Thyroid gland (tissue), 4 donors: ENCODE measurements around the gene RAP1GAP2. TPM values are rescaled to one million over a fixed set of nuclear protein-coding genes. Genes with fewer than 3 reads are reported as not detected.

Source experiments
- DNase-seq, 2 donors: peaks; one replicate each; pipeline ENCODE4 v3.0.0-alpha.2; 2019
- H3K27ac ChIP-seq, 3 donors: fragments of 200-600 bp; sonication (generic); 1 replicate in 2 of 3; 2 replicates in 1 of 3; pipeline ENCODE4 v1.5.1; 2016 to 2019; ENCODE audit warnings: mild to moderate bottlenecking in 1 of 3, moderate library complexity in 1 of 3
- H3K27me3 ChIP-seq: fragments of 200-600 bp; sonication (generic); one replicate; pipeline ENCODE4 v1.5.1; 2019
- H3K36me3 ChIP-seq, 2 donors: fragments of 200-600 bp; sonication (generic); one replicate each; pipeline ENCODE4 v1.5.1; 2016 to 2019
- H3K4me1 ChIP-seq, 2 donors: fragments of 200-600 bp; sonication (generic); one replicate each; pipeline ENCODE4 v1.5.1; 2017 to 2019
- H3K4me3 ChIP-seq, 3 donors: fragments of 200-600 bp; sonication (generic); replicated peaks in 1 of 3; 1 replicate in 2 of 3; 2 replicates in 1 of 3; pipeline ENCODE4 v1.5.1; 2016; ENCODE audit warnings: mild to moderate bottlenecking in 1 of 3
- H3K9me3 ChIP-seq: fragments of 200-600 bp; sonication (generic); one replicate; pipeline ENCODE4 v1.5.1; 2017
- POLR2A ChIP-seq, 2 donors: fragments of 450-650 bp; IDR thresholded peaks; one replicate each; pipeline ENCODE4 v1.6.1; 2017; ENCODE audit warnings: antibody characterized with exemption in 2 of 2, mild to moderate bottlenecking in 2 of 2, moderate library complexity in 1 of 2
- WGBS, 2 donors: methylation state at CpG; one replicate each; pipeline ENCODE4 v1.1.5; 2017; 5-methylcytosine and 5-hydroxymethylcytosine counted together
- intact Hi-C: fragments of 100-400 bp; cut with DNase I; formaldehyde crosslinking; loops from one replicate; pipeline ENCODE4 v1.15.1; 2023
- total RNA-seq, 4 donors: library from RNA; depleted of rRNA; stranded (reverse); fragments of >200 nt; gene quantifications; one replicate each; pipeline ENCODE4 v1.2.3, GENCODE V29; 2016
- TF ChIP-seq, protein P1 (sequence below), 6 experiments: fragments of 200-600 bp in 3 of 6; fragments of 450-650 bp in 3 of 6; sonication (generic) in 3 of 6; IDR thresholded peaks; one replicate each; pipeline ENCODE4 v1.5.1; 2016 to 2019; ENCODE audit warnings: antibody characterized with exemption in 6 of 6, mild to moderate bottlenecking in 2 of 6, inconsistent platforms in 1 of 6, moderate library complexity in 1 of 6

The RAP1GAP2 gene
- total RNA-seq, 4 donors from 2014 or later, result 5.9 to 8.4 (median 6.8) TPM

DNA sequence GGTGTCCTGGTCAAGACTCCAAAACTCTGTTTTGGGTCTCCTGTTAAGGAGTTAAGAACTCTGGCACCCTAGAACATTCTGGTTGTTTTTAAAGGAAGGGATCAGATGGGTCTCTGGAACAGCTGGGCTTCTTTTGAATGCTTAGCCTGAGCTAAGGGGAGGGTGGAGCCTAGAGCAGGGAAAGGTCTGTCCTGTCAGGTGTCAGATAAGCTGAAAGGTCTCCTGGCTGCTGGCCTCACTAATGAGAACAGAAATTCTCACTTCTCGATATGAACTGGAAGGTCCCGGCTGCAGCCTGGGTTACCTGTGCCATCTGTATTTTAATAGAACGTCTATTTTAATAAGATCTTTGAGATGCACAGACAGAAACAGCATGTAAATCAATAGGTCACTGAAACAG, 69.0 kb downstream of the RAP1GAP2 start:
- no peak for DNase-seq
- 77 to 85% methylated on average over 3 of the region's 3 CpGs for WGBS, 2 donors
- Histone ChIP-seq H3K27me3 (no peaks in the 10 kb centered on the region), H3K9me3 (no peaks in the 10 kb centered on the region), H3K4me1 (no peaks in the 10 kb centered on the region), H3K4me3 (no peak overlapping the region), H3K27ac (no peak overlapping the region), H3K36me3 (no peaks in the 10 kb centered on the region)
- intact Hi-C loops, result no loop called here
- TF ChIP-seq, protein P1, sequence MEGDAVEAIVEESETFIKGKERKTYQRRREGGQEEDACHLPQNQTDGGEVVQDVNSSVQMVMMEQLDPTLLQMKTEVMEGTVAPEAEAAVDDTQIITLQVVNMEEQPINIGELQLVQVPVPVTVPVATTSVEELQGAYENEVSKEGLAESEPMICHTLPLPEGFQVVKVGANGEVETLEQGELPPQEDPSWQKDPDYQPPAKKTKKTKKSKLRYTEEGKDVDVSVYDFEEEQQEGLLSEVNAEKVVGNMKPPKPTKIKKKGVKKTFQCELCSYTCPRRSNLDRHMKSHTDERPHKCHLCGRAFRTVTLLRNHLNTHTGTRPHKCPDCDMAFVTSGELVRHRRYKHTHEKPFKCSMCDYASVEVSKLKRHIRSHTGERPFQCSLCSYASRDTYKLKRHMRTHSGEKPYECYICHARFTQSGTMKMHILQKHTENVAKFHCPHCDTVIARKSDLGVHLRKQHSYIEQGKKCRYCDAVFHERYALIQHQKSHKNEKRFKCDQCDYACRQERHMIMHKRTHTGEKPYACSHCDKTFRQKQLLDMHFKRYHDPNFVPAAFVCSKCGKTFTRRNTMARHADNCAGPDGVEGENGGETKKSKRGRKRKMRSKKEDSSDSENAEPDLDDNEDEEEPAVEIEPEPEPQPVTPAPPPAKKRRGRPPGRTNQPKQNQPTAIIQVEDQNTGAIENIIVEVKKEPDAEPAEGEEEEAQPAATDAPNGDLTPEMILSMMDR (IDR thresholded peaks at IDR 0.05), result no peak
- no peak for TF ChIP-seq POLR2A (IDR thresholded peaks at IDR 0.05)

DNA sequence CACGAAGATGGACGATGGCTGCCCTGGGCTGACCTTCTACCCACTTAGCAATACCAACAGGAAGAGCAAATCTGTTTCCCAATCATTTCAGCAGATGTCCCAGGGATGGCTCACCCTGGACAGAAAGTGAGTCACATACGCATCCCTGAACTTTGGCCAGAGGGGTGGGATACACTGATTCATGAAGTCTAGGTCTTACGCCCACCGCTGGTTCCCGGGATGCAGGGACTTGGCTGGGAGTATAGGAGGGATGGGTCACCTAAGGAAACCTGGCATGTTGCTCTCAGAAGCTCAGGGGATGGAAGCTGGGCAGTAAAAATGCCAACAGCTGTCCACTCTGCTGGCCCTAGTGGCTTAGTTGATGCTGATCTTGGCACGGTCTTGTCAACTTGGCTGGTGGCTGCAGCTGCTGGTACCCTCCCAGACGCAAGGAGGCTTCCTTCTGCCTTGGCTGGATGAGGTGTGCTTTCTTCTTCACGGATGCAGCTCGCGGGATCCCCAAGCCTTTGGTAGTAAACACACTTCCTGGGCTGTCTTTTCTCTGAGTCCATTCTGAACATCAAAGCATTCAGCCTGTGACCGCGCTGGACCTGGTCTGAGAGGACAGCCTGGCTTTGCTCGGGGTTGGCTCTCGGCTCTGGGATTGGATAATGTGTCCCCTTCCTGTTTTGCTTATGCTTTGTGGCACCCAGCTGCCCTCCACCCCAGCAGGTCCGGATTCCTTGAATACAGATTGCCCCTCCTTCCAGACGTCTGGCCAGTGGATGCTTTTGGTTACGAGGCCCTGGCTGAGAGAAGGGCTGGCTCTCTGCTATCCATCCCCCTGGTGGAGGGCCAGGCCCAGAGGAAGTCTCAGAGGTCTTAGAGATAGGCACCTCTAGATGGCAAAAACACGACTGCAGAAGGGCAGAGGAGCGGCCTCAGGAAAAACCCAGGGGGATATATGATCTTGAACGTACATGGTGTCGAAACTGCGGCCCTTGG, 71.5 kb downstream of the RAP1GAP2 start:
- no peaks in the 10 kb centered on the region for H3K27me3 ChIP-seq
- H3K4me3 ChIP-seq, result no peak overlapping the region
- H3K27ac ChIP-seq, result no peak overlapping the region
- no peak for TF ChIP-seq POLR2A (IDR thresholded peaks at IDR 0.05)
- TF ChIP-seq, protein P1 (IDR thresholded peaks at IDR 0.05), result no peak
- WGBS, 2 donors, result 79 to 86% methylated on average over 17 to 23 of the region's 23 CpGs
- H3K4me1 ChIP-seq, result no peaks in the 10 kb centered on the region
- DNase-seq, result no peak
- intact Hi-C loops, result no loop called here
- no peaks in the 10 kb centered on the region for H3K36me3 ChIP-seq
- H3K9me3 ChIP-seq, result no peaks in the 10 kb centered on the region

DNA sequence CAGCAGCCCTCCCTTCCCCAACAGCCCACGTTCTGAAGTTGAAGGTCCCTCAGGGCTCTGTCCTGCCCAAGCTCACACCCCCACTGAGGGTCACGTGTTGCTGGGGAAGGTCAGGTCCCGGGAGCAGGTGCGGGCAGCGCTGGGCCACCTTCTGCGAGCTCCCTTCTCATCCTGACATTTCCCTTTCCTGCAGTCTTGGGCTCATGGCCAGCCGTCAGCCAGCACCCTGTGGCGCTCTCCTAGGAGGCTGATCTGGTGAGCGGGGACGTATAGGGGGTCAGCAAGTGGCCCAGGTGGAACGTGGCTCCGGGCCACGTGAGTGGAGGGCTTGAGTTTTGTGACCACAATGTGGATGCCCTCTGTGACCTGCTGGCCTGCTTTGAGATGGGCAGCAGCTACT, 73.4 kb downstream of the RAP1GAP2 start:
- H3K27ac ChIP-seq, result no peak overlapping the region
- no peak for TF ChIP-seq POLR2A (IDR thresholded peaks at IDR 0.05)
- TF ChIP-seq, protein P1 (IDR thresholded peaks at IDR 0.05), result no peak
- H3K9me3 ChIP-seq, result no peaks in the 10 kb centered on the region
- H3K27me3 ChIP-seq, result no peaks in the 10 kb centered on the region
- DNase-seq, result no peak
- intact Hi-C loops, result no loop called here
- H3K4me1 ChIP-seq, result peaks cover 0 to 7% of the 10 kb centered on the region in 2 donors
- 77 to 80% methylated on average over 4 to 13 of the region's 13 CpGs for WGBS, 2 donors
- no peak overlapping the region for H3K4me3 ChIP-seq
- H3K36me3 ChIP-seq, result no peaks in the 10 kb centered on the region

DNA sequence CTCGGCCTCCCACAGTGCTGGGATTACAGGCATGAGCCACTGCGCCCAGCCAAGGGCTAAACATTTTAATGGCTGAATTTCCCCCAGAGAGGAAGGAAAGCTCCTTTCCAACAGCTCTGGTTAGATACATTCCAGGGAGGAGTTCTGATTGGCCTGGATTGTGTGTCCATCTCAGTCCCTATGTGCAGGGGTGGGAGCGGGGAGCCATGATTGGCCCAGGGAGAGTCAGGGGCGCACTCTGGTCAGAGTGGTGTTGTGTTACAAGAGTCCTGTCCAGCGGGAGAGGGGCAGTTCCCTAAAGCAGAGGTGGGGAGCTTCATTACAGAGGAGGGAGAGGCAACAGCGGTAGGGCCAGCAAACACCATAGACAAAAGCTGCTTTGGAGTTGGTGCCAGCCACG, 75.0 kb downstream of the RAP1GAP2 start:
- Histone ChIP-seq H3K27ac (no peak overlapping the region), H3K4me1 (peaks cover 0 to 7% of the 10 kb centered on the region in 2 donors), H3K4me3 (no peak overlapping the region), H3K9me3 (no peaks in the 10 kb centered on the region), H3K36me3 (no peaks in the 10 kb centered on the region), H3K27me3 (no peaks in the 10 kb centered on the region)
- TF ChIP-seq, protein P1 (IDR thresholded peaks at IDR 0.05), result no peak
- no peak for TF ChIP-seq POLR2A (IDR thresholded peaks at IDR 0.05)
- WGBS, 2 donors, result 62 to 75% methylated on average over 7 of the region's 7 CpGs
- DNase-seq, result no peak
- intact Hi-C loops, result no loop called here

DNA sequence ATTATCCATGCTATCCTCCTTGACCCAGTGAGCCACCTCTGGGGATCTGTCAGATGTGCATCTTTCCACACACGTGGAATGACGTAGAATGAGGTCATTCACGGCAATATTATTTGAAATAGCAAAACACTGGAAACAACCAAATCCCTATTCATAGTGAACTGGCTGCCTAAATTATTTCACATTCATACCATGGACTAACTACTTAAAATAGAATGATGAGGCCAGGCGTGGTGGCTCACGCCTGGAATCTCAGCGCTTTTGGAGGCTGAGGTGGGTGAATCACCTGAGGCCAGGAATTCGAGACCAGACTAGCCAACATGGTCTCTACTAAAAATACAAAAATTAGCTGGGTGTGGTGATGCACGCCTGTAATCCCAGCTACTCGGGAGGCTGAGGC, 75.5 kb downstream of the RAP1GAP2 start:
- no peak overlapping the region for H3K27ac ChIP-seq
- peaks cover 0 to 7% of the 10 kb centered on the region in 2 donors for H3K4me1 ChIP-seq
- no peaks in the 10 kb centered on the region for H3K36me3 ChIP-seq
- no peak overlapping the region for H3K4me3 ChIP-seq
- no peaks in the 10 kb centered on the region for H3K27me3 ChIP-seq
- no peak for DNase-seq
- intact Hi-C loops, result no loop called here
- WGBS, 2 donors, result 88 to 93% methylated on average over 9 of the region's 9 CpGs
- H3K9me3 ChIP-seq, result no peaks in the 10 kb centered on the region
- no peak for TF ChIP-seq POLR2A (IDR thresholded peaks at IDR 0.05)
- TF ChIP-seq, protein P1 (IDR thresholded peaks at IDR 0.05), result no peak
